K562 (cell line): ENCODE data around the gene NRM. TPM values are rescaled to one million over a fixed set of nuclear protein-coding genes. Genes with fewer than 3 reads are reported as not detected.

Experiments used
- HNRNPL ChIP-seq: fragments of 200-400 bp; formaldehyde crosslinking; IDR thresholded peaks from 2 replicates; pipeline ENCODE4 v1.6.1; 2017; ENCODE audit warnings: low read depth, mild to moderate bottlenecking, low read length
- MYBL2 ChIP-seq, 2 experiments: fragments of 450-650 bp in 1 of 2; sonication (generic) in 1 of 2; formaldehyde crosslinking in 1 of 2; IDR thresholded peaks; 2 replicates each; pipeline versions ENCODE4 v1.6.1 to v1.8.1; 2017 to 2022; ENCODE audit warnings: borderline replicate concordance in 1 of 2, inconsistent platforms in 1 of 2, low read depth in 1 of 2, mild to moderate bottlenecking in 1 of 2, missing genetic modification reagents in 1 of 2, moderate library complexity in 1 of 2
- NONO ChIP-seq, 2 experiments: fragments of 200-400 bp in 1 of 2; fragments of 450-650 bp in 1 of 2; formaldehyde crosslinking in 1 of 2; IDR thresholded peaks; 2 replicates each; pipeline ENCODE4 v1.6.1; 2017; ENCODE audit warnings: low read depth in 2 of 2, mild to moderate bottlenecking in 2 of 2, moderate library complexity in 2 of 2, low read length in 1 of 2
- PCBP1 ChIP-seq: fragments of 200-400 bp; formaldehyde crosslinking; IDR thresholded peaks from 2 replicates; pipeline ENCODE4 v1.6.1; 2018; ENCODE audit warnings: mild to moderate bottlenecking, low read depth, low read length; ENCODE audit not compliant: poor library complexity, severe bottlenecking
- POLR3G ChIP-seq: IDR thresholded peaks from 2 replicates; pipeline ENCODE4 v1.6.1; 2011; ENCODE audit not compliant: insufficient read length, insufficient replicate concordance; ENCODE audit errors: extremely low read depth
- POU5F1 ChIP-seq: fragments of 150-350 bp; IDR thresholded peaks from 2 replicates; pipeline ENCODE4 v1.6.1; 2014; ENCODE audit warnings: borderline replicate concordance, low read length, low read depth, mild to moderate bottlenecking; ENCODE audit not compliant: partially characterized antibody
- PURB ChIP-seq: sonication (generic); formaldehyde crosslinking; IDR thresholded peaks from 2 replicates; pipeline ENCODE4 v1.9.0; 2021; ENCODE audit warnings: low read depth, mild to moderate bottlenecking, missing genetic modification reagents
- SMAD1 ChIP-seq: fragments of 150-350 bp; IDR thresholded peaks from 2 replicates; pipeline ENCODE4 v1.6.1; 2014; ENCODE audit warnings: low read length, low read depth; ENCODE audit not compliant: partially characterized antibody
- TBL1XR1 ChIP-seq, 2 experiments: IDR thresholded peaks; 2 replicates each; pipeline ENCODE4 v1.6.1; 2012; ENCODE audit warnings: improper control_type of control experiment in 2 of 2, low read length in 2 of 2, mild to moderate bottlenecking in 1 of 2
- TFAM ChIP-seq: fragments of 250-450 bp; sonication (Bioruptor Pico); conservative IDR thresholded peaks from 2 replicates; pipeline ENCODE4 v1.5.0; 2021; ENCODE audit warnings: mild to moderate bottlenecking, moderate library complexity
- ZKSCAN8 ChIP-seq: fragments of 200-800 bp; sonication (Bioruptor generic); IDR thresholded peaks from 2 replicates; pipeline ENCODE4 v1.6.1; 2016; ENCODE audit warnings: missing genetic modification characterization, missing compliant biosample characterization
- ZNF347 ChIP-seq: fragments of 450-650 bp; formaldehyde crosslinking; IDR thresholded peaks from 2 replicates; pipeline ENCODE4 v1.4.0; 2020; ENCODE audit warnings: low read depth, mild to moderate bottlenecking, moderate library complexity
- polyA plus RNA-seq, 8 experiments: library from polyadenylated mRNA; depleted of rRNA in 4 of 8; stranded (reverse) in 5 of 8; unstranded in 3 of 8; fragments of >200 nt; fragmentation: Nextera tagmentation in 2 of 8; fragmentation: Illumina TruSeq in 1 of 8; extraction: Ambion mirVana in 2 of 8; extraction: Trizol in 1 of 8; gene quantifications; 2 replicates each; pipeline versions ENCODE4 v1.2.1 to v1.2.3, GENCODE V29; 2011 to 2014; ENCODE audit warnings: inconsistent platforms in 1 of 8, missing spikeins in 1 of 8
- total RNA-seq, 7 experiments: library from RNA; depleted of rRNA in 6 of 7; stranded (reverse); fragments of >200 nt in 6 of 7; fragmentation: Illumina TruSeq in 2 of 7; extraction: Trizol in 2 of 7; gene quantifications; 2 replicates each; pipeline versions ENCODE4 v1.2.1 to v1.2.3, GENCODE V29; 2011 to 2021; ENCODE audit warnings: low replicate concordance in 1 of 7
- TF ChIP-seq, protein P1 (sequence below), 2 experiments: fragments of 450-650 bp in 1 of 2; IDR thresholded peaks; 2 replicates each; pipeline ENCODE4 v1.6.1; 2011 to 2017; ENCODE audit warnings: low read depth in 2 of 2, antibody characterized with exemption in 1 of 2, borderline replicate concordance in 1 of 2, low read length in 1 of 2, mild to moderate bottlenecking in 1 of 2, mixed read lengths in 1 of 2; ENCODE audit not compliant: control insufficient read depth in 1 of 2
- TF ChIP-seq, protein P2 (sequence below), 2 experiments: fragments of 450-650 bp; conservative IDR thresholded peaks; 2 replicates each; pipeline ENCODE4 v1.6.1; 2017; ENCODE audit warnings: mild to moderate bottlenecking in 2 of 2, moderate library complexity in 2 of 2
- TF ChIP-seq, protein P3 (sequence below): fragments of 450-650 bp; IDR thresholded peaks from 2 replicates; pipeline ENCODE4 v1.7.1; 2018; ENCODE audit warnings: mild to moderate bottlenecking, low read depth; ENCODE audit not compliant: partially characterized antibody

The NRM gene
- total and polyA plus RNA-seq, 9 of the 15 experiments (the other 6 are each of a cell fraction or from before 2014, with no cell fraction given) = 9.7 to 58.2 (median 18.1) TPM

DNA sequence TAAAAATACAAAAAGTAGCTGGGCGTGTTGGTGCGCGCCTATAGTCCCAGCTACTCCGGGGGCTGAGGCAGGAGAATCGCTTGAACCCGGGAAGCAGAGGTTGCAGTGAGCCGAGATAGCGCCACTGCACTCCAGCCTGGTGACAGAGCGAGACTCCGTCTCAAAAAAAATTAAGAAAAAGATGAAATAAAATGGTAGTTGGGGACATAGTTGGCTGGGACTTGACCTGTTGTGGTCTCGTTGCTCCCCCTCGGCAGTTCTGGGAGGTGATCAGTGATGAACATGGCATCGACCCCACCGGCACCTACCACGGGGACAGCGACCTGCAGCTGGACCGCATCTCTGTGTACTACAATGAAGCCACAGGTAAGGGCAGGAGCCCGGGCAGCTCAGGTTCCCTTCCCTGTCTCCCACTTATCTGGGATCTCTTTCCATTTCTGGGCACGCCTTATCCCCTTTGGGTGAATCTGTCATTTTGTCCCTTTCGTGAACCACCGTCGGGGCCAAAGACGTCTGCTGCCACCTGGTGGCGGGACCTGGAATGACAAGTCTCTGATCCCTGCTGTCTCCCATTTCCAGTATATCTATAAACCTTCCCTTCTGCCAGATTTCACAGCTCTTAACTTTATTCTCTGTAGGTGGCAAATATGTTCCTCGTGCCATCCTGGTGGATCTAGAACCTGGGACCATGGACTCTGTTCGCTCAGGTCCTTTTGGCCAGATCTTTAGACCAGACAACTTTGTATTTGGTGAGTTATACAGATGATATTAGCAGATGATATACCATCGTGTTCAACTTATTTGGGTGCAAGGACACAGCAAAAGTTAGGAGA lies 31.7 kb upstream of the NRM start (continued):
- TF ChIP-seq PURB (no peak), HNRNPL (no peak), SMAD1 (no peak), MYBL2 (IDR thresholded peaks at IDR 0.05; ENCODE audit: low read depth) (no peak), MYBL2 (CRISPR knock-in tag; IDR thresholded peaks at IDR 0.05; ENCODE audit: borderline replicate concordance) (no peak), PCBP1 (no peak), POLR3G (no peak), TBL1XR1 (IDR thresholded peaks at IDR 0.05; ENCODE audit: low read length in 2 of 2) (peak in 1 of 2 experiments; percentile 62; a peak in 1 of 4 replicates), TFAM (CRISPR knock-in tag) (no peak), NONO (IDR thresholded peaks at IDR 0.05; ENCODE audit: low read depth in 2 of 2, low read length in 1 of 2) (0 out of 4 replicates have a peak, but pooled peaks of 1 of the 2 experiments have one; percentile 24), POU5F1 (no peak), ZNF347 (CRISPR knock-in tag) (no peak), ZKSCAN8 (CRISPR knock-in tag) (no peak)
- TF ChIP-seq, protein P1, sequence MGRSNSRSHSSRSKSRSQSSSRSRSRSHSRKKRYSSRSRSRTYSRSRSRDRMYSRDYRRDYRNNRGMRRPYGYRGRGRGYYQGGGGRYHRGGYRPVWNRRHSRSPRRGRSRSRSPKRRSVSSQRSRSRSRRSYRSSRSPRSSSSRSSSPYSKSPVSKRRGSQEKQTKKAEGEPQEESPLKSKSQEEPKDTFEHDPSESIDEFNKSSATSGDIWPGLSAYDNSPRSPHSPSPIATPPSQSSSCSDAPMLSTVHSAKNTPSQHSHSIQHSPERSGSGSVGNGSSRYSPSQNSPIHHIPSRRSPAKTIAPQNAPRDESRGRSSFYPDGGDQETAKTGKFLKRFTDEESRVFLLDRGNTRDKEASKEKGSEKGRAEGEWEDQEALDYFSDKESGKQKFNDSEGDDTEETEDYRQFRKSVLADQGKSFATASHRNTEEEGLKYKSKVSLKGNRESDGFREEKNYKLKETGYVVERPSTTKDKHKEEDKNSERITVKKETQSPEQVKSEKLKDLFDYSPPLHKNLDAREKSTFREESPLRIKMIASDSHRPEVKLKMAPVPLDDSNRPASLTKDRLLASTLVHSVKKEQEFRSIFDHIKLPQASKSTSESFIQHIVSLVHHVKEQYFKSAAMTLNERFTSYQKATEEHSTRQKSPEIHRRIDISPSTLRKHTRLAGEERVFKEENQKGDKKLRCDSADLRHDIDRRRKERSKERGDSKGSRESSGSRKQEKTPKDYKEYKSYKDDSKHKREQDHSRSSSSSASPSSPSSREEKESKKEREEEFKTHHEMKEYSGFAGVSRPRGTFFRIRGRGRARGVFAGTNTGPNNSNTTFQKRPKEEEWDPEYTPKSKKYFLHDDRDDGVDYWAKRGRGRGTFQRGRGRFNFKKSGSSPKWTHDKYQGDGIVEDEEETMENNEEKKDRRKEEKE (IDR thresholded peaks at IDR 0.05; ENCODE audit: borderline replicate concordance in 1 of 2, control insufficient read depth in 1 of 2, low read depth in 2 of 2, low read length in 1 of 2) = no peak; a peak in 1 of 4 replicates
- TF ChIP-seq, protein P2, sequence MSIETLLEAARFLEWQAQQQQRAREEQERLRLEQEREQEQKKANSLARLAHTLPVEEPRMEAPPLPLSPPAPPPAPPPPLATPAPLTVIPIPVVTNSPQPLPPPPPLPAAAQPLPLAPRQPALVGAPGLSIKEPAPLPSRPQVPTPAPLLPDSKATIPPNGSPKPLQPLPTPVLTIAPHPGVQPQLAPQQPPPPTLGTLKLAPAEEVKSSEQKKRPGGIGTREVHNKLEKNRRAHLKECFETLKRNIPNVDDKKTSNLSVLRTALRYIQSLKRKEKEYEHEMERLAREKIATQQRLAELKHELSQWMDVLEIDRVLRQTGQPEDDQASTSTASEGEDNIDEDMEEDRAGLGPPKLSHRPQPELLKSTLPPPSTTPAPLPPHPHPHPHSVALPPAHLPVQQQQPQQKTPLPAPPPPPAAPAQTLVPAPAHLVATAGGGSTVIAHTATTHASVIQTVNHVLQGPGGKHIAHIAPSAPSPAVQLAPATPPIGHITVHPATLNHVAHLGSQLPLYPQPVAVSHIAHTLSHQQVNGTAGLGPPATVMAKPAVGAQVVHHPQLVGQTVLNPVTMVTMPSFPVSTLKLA (conservative IDR thresholded peaks at IDR 0.05) = peak; percentile 69 to 79
- TF ChIP-seq, protein P3, sequence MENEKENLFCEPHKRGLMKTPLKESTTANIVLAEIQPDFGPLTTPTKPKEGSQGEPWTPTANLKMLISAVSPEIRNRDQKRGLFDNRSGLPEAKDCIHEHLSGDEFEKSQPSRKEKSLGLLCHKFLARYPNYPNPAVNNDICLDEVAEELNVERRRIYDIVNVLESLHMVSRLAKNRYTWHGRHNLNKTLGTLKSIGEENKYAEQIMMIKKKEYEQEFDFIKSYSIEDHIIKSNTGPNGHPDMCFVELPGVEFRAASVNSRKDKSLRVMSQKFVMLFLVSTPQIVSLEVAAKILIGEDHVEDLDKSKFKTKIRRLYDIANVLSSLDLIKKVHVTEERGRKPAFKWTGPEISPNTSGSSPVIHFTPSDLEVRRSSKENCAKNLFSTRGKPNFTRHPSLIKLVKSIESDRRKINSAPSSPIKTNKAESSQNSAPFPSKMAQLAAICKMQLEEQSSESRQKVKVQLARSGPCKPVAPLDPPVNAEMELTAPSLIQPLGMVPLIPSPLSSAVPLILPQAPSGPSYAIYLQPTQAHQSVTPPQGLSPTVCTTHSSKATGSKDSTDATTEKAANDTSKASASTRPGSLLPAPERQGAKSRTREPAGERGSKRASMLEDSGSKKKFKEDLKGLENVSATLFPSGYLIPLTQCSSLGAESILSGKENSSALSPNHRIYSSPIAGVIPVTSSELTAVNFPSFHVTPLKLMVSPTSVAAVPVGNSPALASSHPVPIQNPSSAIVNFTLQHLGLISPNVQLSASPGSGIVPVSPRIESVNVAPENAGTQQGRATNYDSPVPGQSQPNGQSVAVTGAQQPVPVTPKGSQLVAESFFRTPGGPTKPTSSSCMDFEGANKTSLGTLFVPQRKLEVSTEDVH = peak; percentile 31
